ENCODE measurements around the gene ETS1. TPM values are rescaled to one million over a fixed set of nuclear protein-coding genes. Genes with fewer than 3 reads are reported as not detected.
"Not testable (repeated sequence)": the region's sequence is repeated elsewhere in the genome, so short reads cannot be mapped to it uniquely, and the experiment has no call there.

Gene ETS1
- total RNA-seq, 2 donors from 2014 or later: 34.3 to 36.4 TPM

GRCh38 chr11:128448200-128448886 lies 139.0 kb downstream of the ETS1 start:
- no peaks in the 10 kb centered on the region for H3K36me3 Mint-ChIP-seq (ENCODE audit: low read depth)
- no peak overlapping the region for H3K4me3 Mint-ChIP-seq
- 86 to 93% methylated on average over 2 to 7 of the region's 7 CpGs for WGBS, 2 experiments (ENCODE audit: insufficient coverage in 1 of 2, insufficient read length in 1 of 2)
- Histone ChIP-seq H3K36me3 (ENCODE audit: control insufficient read depth, insufficient read depth, low read length) (no peaks in the 10 kb centered on the region), H3K27ac (ENCODE audit: low read depth, low read length) (no peak overlapping the region), H3K4me1 (ENCODE audit: control insufficient read depth, insufficient read depth, low read length) (no peaks in the 10 kb centered on the region), H3K9ac (ENCODE audit: extremely low read depth, low read length, poor library complexity, severe bottlenecking) (no peak overlapping the region), H3K9me3 (ENCODE audit: control insufficient read depth, low read length) (no peaks in the 10 kb centered on the region), H3K4me3 (ENCODE audit: low read length) (no peak overlapping the region), H3K27me3 (ENCODE audit: control insufficient read depth, insufficient read depth, low read length, poor library complexity, severe bottlenecking) (no peaks in the 10 kb centered on the region)
- H3K9me3 Mint-ChIP-seq: peaks cover 18% of the 10 kb centered on the region
- DNase-seq: peak; percentile 77
- peaks cover 3% of the 10 kb centered on the region for H3K27me3 Mint-ChIP-seq (ENCODE audit: insufficient read depth)
- peak; percentile 41 for TF ChIP-seq CTCF (conservative IDR thresholded peaks at IDR 0.05)
- no peaks in the 10 kb centered on the region for H3K4me1 Mint-ChIP-seq
- H3K27ac Mint-ChIP-seq: peak overlapping the region; percentile 19

GRCh38 chr11:128447233-128447632 lies 140.1 kb downstream of the ETS1 start:
- Histone ChIP-seq H3K27me3 (ENCODE audit: control insufficient read depth, insufficient read depth, low read length, poor library complexity, severe bottlenecking) (no peaks in the 10 kb centered on the region), H3K27ac (ENCODE audit: low read depth, low read length) (no peak overlapping the region), H3K36me3 (ENCODE audit: control insufficient read depth, insufficient read depth, low read length) (no peaks in the 10 kb centered on the region), H3K9me3 (ENCODE audit: control insufficient read depth, low read length) (no peaks in the 10 kb centered on the region), H3K4me1 (ENCODE audit: control insufficient read depth, insufficient read depth, low read length) (no peaks in the 10 kb centered on the region), H3K4me3 (ENCODE audit: low read length) (no peak overlapping the region), H3K9ac (ENCODE audit: extremely low read depth, low read length, poor library complexity, severe bottlenecking) (no peak overlapping the region)
- peaks cover 18% of the 10 kb centered on the region for H3K9me3 Mint-ChIP-seq
- H3K27me3 Mint-ChIP-seq (ENCODE audit: insufficient read depth): peaks cover 3% of the 10 kb centered on the region
- no peaks in the 10 kb centered on the region for H3K36me3 Mint-ChIP-seq (ENCODE audit: low read depth)
- no peak overlapping the region for H3K4me3 Mint-ChIP-seq
- H3K4me1 Mint-ChIP-seq: no peaks in the 10 kb centered on the region
- WGBS, 2 experiments (ENCODE audit: insufficient coverage in 1 of 2, insufficient read length in 1 of 2): 91 to 93% methylated on average over 3 to 4 of the region's 4 CpGs
- TF ChIP-seq CTCF (conservative IDR thresholded peaks at IDR 0.05): no peak
- H3K27ac Mint-ChIP-seq: no peak overlapping the region
- DNase-seq: no peak

- not testable (repeated sequence) for H3K4me3 Mint-ChIP-seq; H3K9me3 ChIP-seq (ENCODE audit: control insufficient read depth, low read length); DNase-seq; H3K36me3 ChIP-seq (ENCODE audit: control insufficient read depth, insufficient read depth, low read length); H3K27ac ChIP-seq (ENCODE audit: low read depth, low read length); H3K4me3 ChIP-seq (ENCODE audit: low read length); H3K36me3 Mint-ChIP-seq (ENCODE audit: low read depth); H3K9ac ChIP-seq (ENCODE audit: extremely low read depth, low read length, poor library complexity, severe bottlenecking); H3K4me1 Mint-ChIP-seq; H3K4me1 ChIP-seq (ENCODE audit: control insufficient read depth, insufficient read depth, low read length); H3K27me3 ChIP-seq (ENCODE audit: control insufficient read depth, insufficient read depth, low read length, poor library complexity, severe bottlenecking); H3K27me3 Mint-ChIP-seq (ENCODE audit: insufficient read depth); H3K27ac Mint-ChIP-seq
- 75 to 95% methylated on average over 1 of the region's 1 CpG for WGBS, 2 experiments (ENCODE audit: insufficient coverage in 1 of 2, insufficient read length in 1 of 2)
- H3K9me3 Mint-ChIP-seq: peaks cover 18% of the 10 kb centered on the region
Measured at GRCh38 chr11:128445921-128446320, 141.4 kb downstream of the ETS1 start.

GRCh38 chr11:128437136-128437535 lies 150.2 kb downstream of the ETS1 start:
- no peaks in the 10 kb centered on the region for H3K27me3 Mint-ChIP-seq (ENCODE audit: insufficient read depth)
- TF ChIP-seq CTCF (conservative IDR thresholded peaks at IDR 0.05): no peak
- no peaks in the 10 kb centered on the region for H3K27me3 ChIP-seq (ENCODE audit: control insufficient read depth, insufficient read depth, low read length, poor library complexity, severe bottlenecking)

More at GRCh38 chr11:128437136-128437535, 150.2 kb downstream of the ETS1 start:
- H3K4me3 Mint-ChIP-seq: no peak overlapping the region
- no peak overlapping the region for H3K27ac ChIP-seq (ENCODE audit: low read depth, low read length)
- H3K4me1 Mint-ChIP-seq: no peaks in the 10 kb centered on the region
- no peaks in the 10 kb centered on the region for H3K9me3 Mint-ChIP-seq
- H3K4me1 ChIP-seq (ENCODE audit: control insufficient read depth, insufficient read depth, low read length): no peaks in the 10 kb centered on the region
- H3K36me3 Mint-ChIP-seq (ENCODE audit: low read depth): no peaks in the 10 kb centered on the region
- no peak overlapping the region for H3K4me3 ChIP-seq (ENCODE audit: low read length)
- H3K36me3 ChIP-seq (ENCODE audit: control insufficient read depth, insufficient read depth, low read length): no peaks in the 10 kb centered on the region
- whole genome bisulfite sequencing, 2 experiments (ENCODE audit: insufficient coverage in 1 of 2, insufficient read length in 1 of 2): 88 to 93% methylated on average over 2 of the region's 2 CpGs
- H3K27ac Mint-ChIP-seq: no peak overlapping the region
- H3K9me3 ChIP-seq (ENCODE audit: control insufficient read depth, low read length): peaks cover 8% of the 10 kb centered on the region
- DNase-seq: no peak
- no peak overlapping the region for H3K9ac ChIP-seq (ENCODE audit: extremely low read depth, low read length, poor library complexity, severe bottlenecking)
